HepG2 (cell line): ENCODE results near the gene GPC6. TPM values are rescaled to one million over a fixed set of nuclear protein-coding genes. Genes with fewer than 3 reads are reported as not detected.

Source experiments
- ATAC-seq: fragments of 200-7000 bp; cut with Tn5 transposase; 3 replicates; pipeline ENCODE4 v1.9.1; 2020; ENCODE audit warnings: mild to moderate bottlenecking, moderate library complexity
- BruUV-seq: library from RNA; stranded (reverse); fragments of 400-500 nt; replicated peaks from 2 replicates; lab custom pipeline; 2021; lab: Mats Ljungman, UMichigan
- CTCF ChIA-PET: fragments of 300-600 bp; formaldehyde crosslinking; extraction: SDS; loops from one replicate; lab custom pipeline; 2021; ENCODE audit warnings: low total read pairs, inconsistent platforms, low intra/inter-chr PET ratio; lab: Yijun Ruan, JAX
- POLR2A ChIA-PET: fragments of 350-600 bp; sonication (Branson Sonifier 250); formaldehyde crosslinking; loops from one replicate; lab custom pipeline; 2020; ENCODE audit warnings: antibody characterized with exemption, inconsistent platforms; lab: Yijun Ruan, JAX
- DNase-seq: peaks from one replicate; pipeline ENCODE4 v3.0.0-alpha.2; 2015; ENCODE audit warnings: low spot score
- FAIRE-seq: peaks from 3 replicates; lab custom pipeline; 2011; peaks lifted over from hg19 to GRCh38; lab: Jason Lieb, UNC
- H2AFZ ChIP-seq: one replicate; pipeline ENCODE4 v1.6.1; 2011; ENCODE audit warnings: low read length, inconsistent platforms
- H3K27ac ChIP-seq: fragments of 300-600 bp; 3 replicates; pipeline ENCODE4 v1.8.0; 2011; ENCODE audit warnings: mixed run types, mild to moderate bottlenecking, mixed read lengths, low read length, inconsistent platforms; ENCODE audit not compliant: insufficient read depth; ENCODE audit errors: extremely low read length
- H3K27me3 ChIP-seq, 2 experiments: fragments of 200-600 bp in 1 of 2; 2 replicates in 1 of 2; 3 replicates in 1 of 2; pipeline versions ENCODE4 v1.6.0 to v1.8.0; 2011; ENCODE audit warnings: low read length in 2 of 2, mild to moderate bottlenecking in 2 of 2, moderate library complexity in 2 of 2, inconsistent platforms in 1 of 2; ENCODE audit not compliant: insufficient read depth in 2 of 2, control insufficient read depth in 1 of 2
- H3K36me3 ChIP-seq, 2 experiments: fragments of 200-600 bp in 1 of 2; replicated peaks in 1 of 2; 2 replicates in 1 of 2; 3 replicates in 1 of 2; pipeline versions ENCODE4 v1.5.1 to v1.8.0; 2011; ENCODE audit warnings: low read length in 2 of 2, inconsistent platforms in 1 of 2; ENCODE audit not compliant: insufficient read depth in 2 of 2, control insufficient read depth in 1 of 2
- H3K4me1 ChIP-seq: 2 replicates; pipeline ENCODE4 v1.5.1; 2012; ENCODE audit warnings: low read length, inconsistent platforms; ENCODE audit not compliant: insufficient read depth
- H3K4me2 ChIP-seq: 2 replicates; pipeline ENCODE4 v1.6.0; 2011; ENCODE audit warnings: low read depth, low read length, inconsistent platforms
- H3K4me3 ChIP-seq, 3 experiments: fragments of 200-600 bp in 1 of 3; sonication (generic), shearing (Covaris generic) in 1 of 3; replicated peaks in 1 of 3; 2 replicates each; pipeline ENCODE4 v1.5.1; 2011 to 2016; ENCODE audit warnings: low read length in 3 of 3, inconsistent platforms in 2 of 3, low read depth in 2 of 3, mild to moderate bottlenecking in 2 of 3, control low read depth in 1 of 3, mixed read lengths in 1 of 3; ENCODE audit not compliant: insufficient read depth in 1 of 3
- H3K79me2 ChIP-seq: one replicate; pipeline ENCODE4 v1.6.1; 2011; ENCODE audit warnings: low read length, inconsistent platforms; ENCODE audit not compliant: insufficient read depth
- H3K9ac ChIP-seq: 2 replicates; pipeline ENCODE4 v1.6.0; 2011; ENCODE audit warnings: mild to moderate bottlenecking, low read depth, low read length, inconsistent platforms; ENCODE audit not compliant: insufficient read depth
- H3K9me3 ChIP-seq: 2 replicates; pipeline ENCODE4 v1.5.1; 2012; ENCODE audit warnings: mild to moderate bottlenecking, low read length
- H4K20me1 ChIP-seq: 2 replicates; pipeline ENCODE4 v1.6.0; 2011; ENCODE audit warnings: inconsistent platforms, mild to moderate bottlenecking, low read length, moderate library complexity; ENCODE audit not compliant: insufficient read depth
- AGO1 ChIP-seq: fragments of 200-400 bp; formaldehyde crosslinking; IDR thresholded peaks from 2 replicates; pipeline ENCODE4 v1.6.1; 2017; ENCODE audit warnings: mild to moderate bottlenecking, low read depth, low read length, moderate library complexity; ENCODE audit not compliant: poor library complexity, severe bottlenecking
- DNMT1 ChIP-seq: sonication (generic); formaldehyde crosslinking; IDR thresholded peaks from 2 replicates; pipeline ENCODE4 v1.5.1; 2020; ENCODE audit warnings: mild to moderate bottlenecking, missing genetic modification reagents
- JUNB ChIP-seq: sonication (generic); formaldehyde crosslinking; IDR thresholded peaks from 2 replicates; pipeline ENCODE4 v1.8.0; 2022; ENCODE audit warnings: missing genetic modification reagents, mild to moderate bottlenecking, borderline replicate concordance
- KDM3A ChIP-seq: IDR thresholded peaks from 2 replicates; pipeline ENCODE4 v1.6.1; 2018; ENCODE audit warnings: low read depth, missing compliant biosample characterization
- ZFP36 ChIP-seq: fragments of 150-350 bp; IDR thresholded peaks from 2 replicates; pipeline ENCODE4 v1.6.1; 2018; ENCODE audit warnings: borderline replicate concordance, low read length, low read depth; ENCODE audit not compliant: partially characterized antibody
- ZNF589 ChIP-seq: sonication (generic); formaldehyde crosslinking; conservative IDR thresholded peaks from 2 replicates; pipeline ENCODE4 v1.8.0; 2022; ENCODE audit warnings: mild to moderate bottlenecking, moderate library complexity, missing genetic modification reagents
- WGBS: methylation state at CpG from one replicate; pipeline ENCODE4 v1.1.6; 2017; ENCODE audit warnings: low lambda C conversion rate; 5-methylcytosine and 5-hydroxymethylcytosine counted together
- in situ Hi-C: cut with HindIII; loops from 2 replicates; pipeline ENCODE4 v1.10.0; 2017; ENCODE audit warnings: low pct_unique_long_range_greater_than_20kb; ENCODE audit not compliant: extremely low pct_ligation_motif_present
- intact Hi-C: fragments of 100-400 bp; cut with micrococcal nuclease; formaldehyde crosslinking; loops from one replicate; pipeline ENCODE4 v1.10.0; 2022; ENCODE audit not compliant: unreplicated experiment
- polyA plus RNA-seq, 8 experiments: library from polyadenylated mRNA; depleted of rRNA in 3 of 8; stranded (reverse) in 7 of 8; unstranded in 1 of 8; fragments of >200 nt; fragmentation: Illumina TruSeq in 4 of 8; extraction: Trizol in 4 of 8; gene quantifications; 2 replicates each; pipeline versions ENCODE4 v1.2.1 to v1.2.3, GENCODE V29; 2011 to 2016; ENCODE audit warnings: low read depth in 4 of 8, missing spikeins in 1 of 8, mixed read lengths in 1 of 8; ENCODE audit not compliant: insufficient read depth in 1 of 8
- total RNA-seq, 5 experiments: library from RNA; depleted of rRNA; stranded (reverse); fragments of >200 nt; fragmentation: Illumina TruSeq; extraction: Trizol; gene quantifications; 2 replicates each; pipeline ENCODE4 v1.2.3, GENCODE V29; 2016; ENCODE audit warnings: low read depth in 1 of 5
- TF ChIP-seq, protein P1 (sequence below): sonication (generic); formaldehyde crosslinking; IDR thresholded peaks from 2 replicates; pipeline ENCODE4 v1.4.0; 2020; ENCODE audit warnings: missing genetic modification reagents
- TF ChIP-seq, protein P2 (sequence below): IDR thresholded peaks from 2 replicates; pipeline ENCODE4 v1.6.1; 2016

Gene GPC6
- total and polyA plus RNA-seq, 2 of the 13 experiments (the other 11 are each of a cell fraction or from before 2014, with no cell fraction given) = 24.5 to 33.9 TPM

DNA sequence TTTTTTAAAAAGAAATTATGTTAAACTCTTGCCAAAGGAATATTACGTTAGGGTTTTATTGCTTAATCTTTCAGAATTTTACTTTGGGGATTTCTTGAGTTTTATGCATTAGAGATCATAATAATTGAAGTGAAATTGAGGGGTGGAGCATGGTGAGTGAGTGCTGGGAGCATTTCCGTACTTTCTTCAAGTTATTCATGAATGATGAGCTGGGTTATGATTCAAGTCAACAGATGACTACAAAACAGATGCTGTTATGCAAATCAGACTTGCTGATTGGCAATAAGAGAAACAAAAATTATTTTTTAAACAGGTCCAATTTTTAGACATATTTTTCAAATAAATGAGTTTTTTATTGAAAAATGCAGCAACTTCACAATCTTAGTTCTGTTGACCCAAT is 748.6 kb downstream of the GPC6 start:
- in situ Hi-C loops (no loop called here), intact Hi-C loops (no loop called here)
- FAIRE-seq (no peak), ATAC-seq (no peak), DNase-seq (no peak)
- H3K79me2 ChIP-seq = no peaks in the 10 kb centered on the region
- 96% methylated on average over 2 of the region's 2 CpGs for WGBS
- H3K27ac ChIP-seq = no peak overlapping the region
- TF ChIP-seq AGO1 (no peak), KDM3A (no peak), JUNB (CRISPR knock-in tag) (no peak), ZNF589 (CRISPR knock-in tag) (no peak), DNMT1 (CRISPR knock-in tag) (no peak), ZFP36 (no peak)
- TF ChIP-seq, protein P1, sequence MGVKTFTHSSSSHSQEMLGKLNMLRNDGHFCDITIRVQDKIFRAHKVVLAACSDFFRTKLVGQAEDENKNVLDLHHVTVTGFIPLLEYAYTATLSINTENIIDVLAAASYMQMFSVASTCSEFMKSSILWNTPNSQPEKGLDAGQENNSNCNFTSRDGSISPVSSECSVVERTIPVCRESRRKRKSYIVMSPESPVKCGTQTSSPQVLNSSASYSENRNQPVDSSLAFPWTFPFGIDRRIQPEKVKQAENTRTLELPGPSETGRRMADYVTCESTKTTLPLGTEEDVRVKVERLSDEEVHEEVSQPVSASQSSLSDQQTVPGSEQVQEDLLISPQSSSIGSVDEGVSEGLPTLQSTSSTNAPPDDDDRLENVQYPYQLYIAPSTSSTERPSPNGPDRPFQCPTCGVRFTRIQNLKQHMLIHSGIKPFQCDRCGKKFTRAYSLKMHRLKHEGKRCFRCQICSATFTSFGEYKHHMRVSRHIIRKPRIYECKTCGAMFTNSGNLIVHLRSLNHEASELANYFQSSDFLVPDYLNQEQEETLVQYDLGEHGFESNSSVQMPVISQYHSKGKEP (CRISPR knock-in tag) = no peak
- ChIA-PET POLR2A (no interaction called here), CTCF (no interaction called here)
- no peak overlapping the region for H3K9ac ChIP-seq
- H3K4me2 ChIP-seq = no peak overlapping the region
- no peaks in the 10 kb centered on the region for H3K36me3 ChIP-seq
- no TSS peak for BruUV-seq
- no peaks in the 10 kb centered on the region for H4K20me1 ChIP-seq
- peaks cover 5% of the 10 kb centered on the region; the same call in 1 of the 2 replicates for H3K4me1 ChIP-seq
- no peaks in the 10 kb centered on the region for H3K27me3 ChIP-seq
- no peaks in the 10 kb centered on the region for H3K9me3 ChIP-seq
- H3K4me3 ChIP-seq = no peak overlapping the region
- H2AFZ ChIP-seq = no peak overlapping the region

DNA sequence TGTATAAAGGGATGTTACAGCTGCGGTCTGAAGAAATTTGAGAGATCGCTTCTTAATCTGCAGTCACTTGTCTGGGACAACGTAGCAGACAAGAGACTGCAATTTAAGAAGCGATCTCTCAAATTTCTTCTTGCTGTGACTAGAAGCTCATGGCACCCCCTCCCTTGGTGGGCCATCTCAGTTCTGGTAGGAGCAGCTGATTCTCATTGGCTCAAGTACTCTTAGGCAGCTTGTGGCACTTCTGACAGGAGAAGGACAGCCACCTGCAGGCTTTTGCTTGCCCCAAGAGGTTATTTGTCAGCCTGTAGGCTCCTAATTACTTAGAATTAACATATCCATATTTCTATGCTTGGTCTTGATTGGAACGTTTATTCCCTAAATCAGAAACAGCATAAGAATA is 749.9 kb downstream of the GPC6 start:
- intact Hi-C loops = no loop called here

More for the DNA sequence above, 749.9 kb downstream of the GPC6 start:
- FAIRE-seq (no peak), ATAC-seq (no peak), DNase-seq (no peak)
- Histone ChIP-seq H3K27me3 (no peaks in the 10 kb centered on the region), H3K27ac (no peak overlapping the region), H3K4me1 (peaks cover 5% of the 10 kb centered on the region; the same call in 1 of the 2 replicates), H3K36me3 (no peaks in the 10 kb centered on the region), H3K9me3 (no peaks in the 10 kb centered on the region), H3K4me2 (no peak overlapping the region), H3K9ac (no peak overlapping the region), H2AFZ (no peak overlapping the region), H3K79me2 (no peaks in the 10 kb centered on the region), H4K20me1 (no peaks in the 10 kb centered on the region), H3K4me3 (no peak overlapping the region)
- 89% methylated on average over 5 of the region's 5 CpGs for WGBS
- ChIA-PET POLR2A (interaction anchor here (0.7 kb wide), 1 partner anchor 10 kb away, joined by 3 read pairs; no protein-coding TSS in a partner anchor), CTCF (no interaction called here)
- in situ Hi-C loops = no loop called here
- TF ChIP-seq, protein P2, sequence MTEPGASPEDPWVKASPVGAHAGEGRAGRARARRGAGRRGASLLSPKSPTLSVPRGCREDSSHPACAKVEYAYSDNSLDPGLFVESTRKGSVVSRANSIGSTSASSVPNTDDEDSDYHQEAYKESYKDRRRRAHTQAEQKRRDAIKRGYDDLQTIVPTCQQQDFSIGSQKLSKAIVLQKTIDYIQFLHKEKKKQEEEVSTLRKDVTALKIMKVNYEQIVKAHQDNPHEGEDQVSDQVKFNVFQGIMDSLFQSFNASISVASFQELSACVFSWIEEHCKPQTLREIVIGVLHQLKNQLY (CRISPR knock-in tag) = no peak
- BruUV-seq = no TSS peak
